Nephron progenitor cell (in vitro differentiated cells): ENCODE data around the gene ANLN.

Experiments used
- DNase-seq: peaks from one replicate; pipeline ENCODE4 v3.0.0; 2021
- H3K27ac Mint-ChIP-seq: 2 replicates; pipeline ENCODE4 v1.8.0; 2021; ENCODE audit warnings: mild to moderate bottlenecking, moderate library complexity, mixed read lengths
- H3K27me3 Mint-ChIP-seq: 2 replicates; pipeline ENCODE4 v1.8.0; 2021; ENCODE audit warnings: mild to moderate bottlenecking, low read depth, mixed read lengths; ENCODE audit not compliant: poor library complexity
- H3K36me3 Mint-ChIP-seq: 2 replicates; pipeline ENCODE4 v1.8.0; 2021; ENCODE audit warnings: low read depth, mixed read lengths
- H3K4me1 Mint-ChIP-seq: 2 replicates; pipeline ENCODE4 v1.8.0; 2021; ENCODE audit warnings: mixed read lengths
- H3K4me3 Mint-ChIP-seq: 2 replicates; pipeline ENCODE4 v1.8.0; 2021; ENCODE audit warnings: mild to moderate bottlenecking, moderate library complexity, mixed read lengths
- H3K9me3 Mint-ChIP-seq: 2 replicates; pipeline ENCODE4 v1.8.0; 2021; ENCODE audit warnings: mild to moderate bottlenecking, moderate library complexity, mixed read lengths
- CTCF ChIP-seq: fragments of 200-600 bp; sonication (generic); IDR thresholded peaks from 2 replicates; pipeline ENCODE4 v1.5.0; 2021; ENCODE audit warnings: antibody characterized with exemption

ANLN gene

GRCh38 chr7:36422072-36422471 is 32.4 kb downstream of the ANLN start:
- Mint-ChIP-seq H3K36me3 (peaks cover 75% of the 10 kb centered on the region), H3K27ac (no peak overlapping the region), H3K9me3 (no peaks in the 10 kb centered on the region), H3K27me3 (no peaks in the 10 kb centered on the region), H3K4me3 (no peak overlapping the region), H3K4me1 (no peaks in the 10 kb centered on the region)
- no peak for DNase-seq
- no peak for TF ChIP-seq CTCF

- no peak for TF ChIP-seq CTCF
- no peaks in the 10 kb centered on the region for H3K9me3 Mint-ChIP-seq
- no peak for DNase-seq
- H3K27ac Mint-ChIP-seq, result no peak overlapping the region
- H3K4me1 Mint-ChIP-seq, result no peaks in the 10 kb centered on the region
- H3K4me3 Mint-ChIP-seq, result no peak overlapping the region
- no peaks in the 10 kb centered on the region for H3K27me3 Mint-ChIP-seq
- H3K36me3 Mint-ChIP-seq, result peaks cover 79% of the 10 kb centered on the region
Measured at GRCh38 chr7:36423633-36424032, 34.0 kb downstream of the ANLN start.

- TF ChIP-seq CTCF, result no peak
Measured at GRCh38 chr7:36430186-36430585, 40.5 kb downstream of the ANLN start.

GRCh38 chr7:36430881-36431280 is 41.2 kb downstream of the ANLN start:
- Mint-ChIP-seq H3K36me3 (peaks cover 80% of the 10 kb centered on the region), H3K4me3 (no peak overlapping the region), H3K4me1 (no peaks in the 10 kb centered on the region), H3K27me3 (no peaks in the 10 kb centered on the region), H3K9me3 (peaks cover 7% of the 10 kb centered on the region), H3K27ac (no peak overlapping the region)
- DNase-seq, result no peak
- TF ChIP-seq CTCF, result no peak

More at GRCh38 chr7:36430186-36430585, 40.5 kb downstream of the ANLN start:
- no peaks in the 10 kb centered on the region for H3K27me3 Mint-ChIP-seq
- H3K27ac Mint-ChIP-seq, result no peak overlapping the region
- H3K9me3 Mint-ChIP-seq, result peaks cover 7% of the 10 kb centered on the region
- H3K4me1 Mint-ChIP-seq, result no peaks in the 10 kb centered on the region
- no peak overlapping the region for H3K4me3 Mint-ChIP-seq
- H3K36me3 Mint-ChIP-seq, result peaks cover 82% of the 10 kb centered on the region
- no peak for DNase-seq

GRCh38 chr7:36438211-36438610 is 48.5 kb downstream of the ANLN start:
- H3K9me3 Mint-ChIP-seq, result no peaks in the 10 kb centered on the region
- TF ChIP-seq CTCF, result no peak
- no peak overlapping the region for H3K27ac Mint-ChIP-seq
- no peaks in the 10 kb centered on the region for H3K27me3 Mint-ChIP-seq
- no peak overlapping the region for H3K4me3 Mint-ChIP-seq
- no peaks in the 10 kb centered on the region for H3K4me1 Mint-ChIP-seq
- DNase-seq, result no peak
- peaks cover 41% of the 10 kb centered on the region for H3K36me3 Mint-ChIP-seq

- H3K36me3 Mint-ChIP-seq, result peaks cover 38% of the 10 kb centered on the region
- no peak for TF ChIP-seq CTCF
- H3K27ac Mint-ChIP-seq, result no peak overlapping the region
- H3K4me3 Mint-ChIP-seq, result no peak overlapping the region
- no peaks in the 10 kb centered on the region for H3K4me1 Mint-ChIP-seq
- H3K9me3 Mint-ChIP-seq, result no peaks in the 10 kb centered on the region
- H3K27me3 Mint-ChIP-seq, result no peaks in the 10 kb centered on the region
- DNase-seq, result no peak
Measured at GRCh38 chr7:36439624-36440023, 50.0 kb downstream of the ANLN start.
